AG09309 (cell line): ENCODE data around the gene HS2ST1.
"Not testable (repeated sequence)": the region's sequence is repeated elsewhere in the genome, so short reads cannot be mapped to it uniquely, and the experiment has no call there.

Experiments
- DNase-seq: peaks from one replicate; pipeline ENCODE4 v3.0.0-alpha.2; 2010; ENCODE audit warnings: low read depth
- H3K4me3 ChIP-seq: 2 replicates; pipeline ENCODE4 v1.5.1; 2011; ENCODE audit warnings: mild to moderate bottlenecking, low read depth, low read length, moderate library complexity; ENCODE audit not compliant: control insufficient read depth
- TF ChIP-seq, protein P1 (sequence below): IDR thresholded peaks from 2 replicates; pipeline ENCODE4 v1.5.1; 2011; ENCODE audit warnings: mild to moderate bottlenecking, low read depth, low read length, inconsistent platforms; ENCODE audit not compliant: insufficient read depth, control insufficient read depth; ENCODE audit errors: missing control alignments

Gene HS2ST1

DNA sequence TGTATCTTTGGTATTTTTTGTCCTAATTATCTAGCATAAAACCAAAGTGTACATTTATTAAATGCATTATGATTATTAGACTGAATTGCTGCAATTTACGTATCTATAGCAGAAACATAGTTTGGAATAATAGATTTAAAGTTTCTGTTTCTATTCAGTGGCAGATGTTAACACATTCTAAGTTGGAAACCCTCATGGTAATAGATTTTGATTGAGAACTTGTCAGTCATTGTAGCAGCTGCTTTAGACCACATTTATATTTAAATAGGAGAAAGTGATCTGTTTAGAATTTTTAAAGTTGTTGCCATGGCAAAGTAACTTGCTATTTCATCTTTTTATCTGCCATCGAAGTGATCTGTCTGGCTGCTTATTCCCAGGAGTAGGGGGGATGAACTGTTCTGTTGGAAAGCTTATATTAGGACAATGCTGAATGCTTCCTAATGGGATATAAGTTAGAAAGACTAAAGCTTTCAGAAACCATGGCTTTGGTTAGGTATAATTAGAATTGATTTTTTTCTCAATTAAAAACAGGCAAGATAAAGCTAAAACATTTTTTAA lies 61.6 kb downstream of the HS2ST1 start:
- TF ChIP-seq, protein P1, sequence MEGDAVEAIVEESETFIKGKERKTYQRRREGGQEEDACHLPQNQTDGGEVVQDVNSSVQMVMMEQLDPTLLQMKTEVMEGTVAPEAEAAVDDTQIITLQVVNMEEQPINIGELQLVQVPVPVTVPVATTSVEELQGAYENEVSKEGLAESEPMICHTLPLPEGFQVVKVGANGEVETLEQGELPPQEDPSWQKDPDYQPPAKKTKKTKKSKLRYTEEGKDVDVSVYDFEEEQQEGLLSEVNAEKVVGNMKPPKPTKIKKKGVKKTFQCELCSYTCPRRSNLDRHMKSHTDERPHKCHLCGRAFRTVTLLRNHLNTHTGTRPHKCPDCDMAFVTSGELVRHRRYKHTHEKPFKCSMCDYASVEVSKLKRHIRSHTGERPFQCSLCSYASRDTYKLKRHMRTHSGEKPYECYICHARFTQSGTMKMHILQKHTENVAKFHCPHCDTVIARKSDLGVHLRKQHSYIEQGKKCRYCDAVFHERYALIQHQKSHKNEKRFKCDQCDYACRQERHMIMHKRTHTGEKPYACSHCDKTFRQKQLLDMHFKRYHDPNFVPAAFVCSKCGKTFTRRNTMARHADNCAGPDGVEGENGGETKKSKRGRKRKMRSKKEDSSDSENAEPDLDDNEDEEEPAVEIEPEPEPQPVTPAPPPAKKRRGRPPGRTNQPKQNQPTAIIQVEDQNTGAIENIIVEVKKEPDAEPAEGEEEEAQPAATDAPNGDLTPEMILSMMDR = no peak
- no peak overlapping the region for H3K4me3 ChIP-seq
- DNase-seq = no peak

DNA sequence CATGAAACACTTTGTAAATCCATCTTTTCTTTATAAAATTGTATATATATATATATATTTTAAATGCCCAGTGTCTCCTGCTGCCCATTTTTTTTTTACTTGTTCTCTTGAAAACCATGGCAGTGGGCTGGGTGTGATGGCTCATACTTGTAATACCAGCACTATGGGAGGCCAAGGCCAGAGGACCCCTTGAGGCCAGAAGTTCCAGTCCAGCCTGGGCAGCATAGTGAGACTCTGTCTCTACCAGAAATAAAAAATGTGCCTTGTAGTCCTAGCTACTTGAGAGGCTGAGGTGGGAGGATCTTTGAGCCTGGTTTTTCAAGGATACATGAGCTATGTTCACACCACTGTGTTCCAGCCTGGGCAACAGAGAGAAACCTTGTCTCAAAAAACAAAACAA lies 62.2 kb downstream of the HS2ST1 start:
- TF ChIP-seq, protein P1 = no peak
- no peak for DNase-seq
- H3K4me3 ChIP-seq = no peak overlapping the region

- no peak overlapping the region for H3K4me3 ChIP-seq
- TF ChIP-seq, protein P1 = no peak
- DNase-seq = no peak
These were observed 67.2 kb downstream of the HS2ST1 start for GRCh38 chr1:86981482-86982213.

DNA sequence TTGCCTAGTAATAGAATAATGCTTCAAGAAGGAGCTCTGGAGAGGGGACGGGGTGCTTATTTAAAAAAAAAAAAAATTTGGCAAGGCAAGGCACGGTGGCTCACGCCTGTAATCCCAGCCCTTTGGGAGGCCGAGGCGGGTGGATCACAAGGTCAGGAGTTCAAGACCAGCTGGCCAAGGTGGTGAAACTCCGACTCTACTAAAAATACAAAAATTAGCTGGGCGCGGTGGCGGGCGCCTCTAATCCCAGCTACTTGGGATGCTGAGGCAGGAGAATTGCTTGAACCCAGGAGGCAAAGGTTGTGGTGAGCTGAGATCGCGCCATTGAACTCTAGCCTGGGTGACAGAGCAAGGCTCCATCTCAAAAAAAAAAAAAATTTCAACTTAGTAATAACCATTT lies 69.2 kb downstream of the HS2ST1 start:
- DNase-seq, H3K4me3 ChIP-seq: not testable (repeated sequence)

DNA sequence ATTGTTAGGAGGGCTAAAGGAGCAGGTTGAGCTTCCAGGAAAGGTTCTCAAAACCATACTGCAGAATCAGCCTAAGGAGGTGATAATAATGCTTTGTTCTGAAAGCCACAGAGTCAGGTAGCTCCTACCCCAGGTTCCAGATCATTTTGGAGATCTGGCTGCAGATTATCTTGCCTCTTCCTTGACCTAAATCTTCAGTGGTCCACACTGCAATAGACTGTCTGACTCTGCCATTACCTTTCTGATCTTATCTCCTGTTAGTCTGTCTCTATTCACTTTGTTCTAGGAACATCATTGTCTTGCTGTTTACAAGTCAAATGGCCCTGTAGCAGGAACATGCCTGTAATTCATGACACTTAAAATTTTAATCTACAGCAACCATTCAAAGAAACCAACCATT lies 73.0 kb downstream of the HS2ST1 start:
- TF ChIP-seq, protein P1 = no peak
- no peak overlapping the region for H3K4me3 ChIP-seq
- no peak for DNase-seq

DNA sequence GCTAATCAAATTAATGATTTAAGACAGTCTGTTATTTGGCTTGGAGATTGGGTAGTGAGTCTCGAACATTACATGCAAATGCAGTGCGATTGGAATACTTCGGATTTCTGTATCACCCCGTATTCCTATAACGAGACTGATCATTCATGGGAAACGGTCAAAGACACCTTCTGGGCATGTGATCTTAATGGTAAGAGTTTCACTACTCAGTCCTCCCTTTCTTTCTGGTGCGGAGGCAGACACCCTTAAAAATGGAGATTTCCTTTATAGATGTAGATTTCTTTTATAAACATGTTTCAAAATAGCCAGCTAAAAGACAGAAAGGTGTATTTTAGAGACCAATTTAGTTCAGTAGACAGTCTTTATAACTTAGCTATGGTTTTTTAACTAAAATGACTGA lies 74.4 kb downstream of the HS2ST1 start:
- H3K4me3 ChIP-seq = no peak overlapping the region
- DNase-seq = no peak
- TF ChIP-seq, protein P1 = no peak

- DNase-seq = not testable (repeated sequence)
These were observed 75.3 kb downstream of the HS2ST1 start for GRCh38 chr1:86989690-86990089.

DNA sequence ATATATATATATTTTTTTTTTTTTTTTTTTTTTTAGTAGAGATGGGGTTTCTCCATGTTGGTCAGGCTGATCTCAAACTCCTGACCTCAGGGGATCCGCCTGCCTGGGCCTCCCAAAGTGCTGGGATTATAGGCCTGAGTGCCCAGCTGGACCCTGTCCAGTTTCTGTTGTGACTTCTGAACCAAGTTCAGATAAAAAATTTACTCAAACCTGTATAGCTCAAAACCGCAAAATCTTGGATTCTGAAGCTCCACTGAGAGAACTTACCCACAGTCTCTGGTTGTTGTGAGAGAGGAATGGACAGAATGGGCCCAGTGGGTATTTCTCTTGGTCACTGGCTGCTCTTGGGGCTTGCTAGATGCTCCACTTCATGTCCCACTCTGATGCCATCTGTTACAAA lies 76.4 kb downstream of the HS2ST1 start:
- H3K4me3 ChIP-seq = no peak overlapping the region
- TF ChIP-seq, protein P1 = no peak
- no peak for DNase-seq

More at GRCh38 chr1:86989690-86990089, 75.3 kb downstream of the HS2ST1 start:
- H3K4me3 ChIP-seq = not testable (repeated sequence)
